ENCODE measurements around the gene SLC10A7.
A peak's percentile ranks its signal among the peaks of the same experiment; 100 is the strongest.
"Not testable (repeated sequence)": the region's sequence is repeated elsewhere in the genome, so short reads cannot be mapped to it uniquely, and the experiment has no call there.

The SLC10A7 gene

DNA sequence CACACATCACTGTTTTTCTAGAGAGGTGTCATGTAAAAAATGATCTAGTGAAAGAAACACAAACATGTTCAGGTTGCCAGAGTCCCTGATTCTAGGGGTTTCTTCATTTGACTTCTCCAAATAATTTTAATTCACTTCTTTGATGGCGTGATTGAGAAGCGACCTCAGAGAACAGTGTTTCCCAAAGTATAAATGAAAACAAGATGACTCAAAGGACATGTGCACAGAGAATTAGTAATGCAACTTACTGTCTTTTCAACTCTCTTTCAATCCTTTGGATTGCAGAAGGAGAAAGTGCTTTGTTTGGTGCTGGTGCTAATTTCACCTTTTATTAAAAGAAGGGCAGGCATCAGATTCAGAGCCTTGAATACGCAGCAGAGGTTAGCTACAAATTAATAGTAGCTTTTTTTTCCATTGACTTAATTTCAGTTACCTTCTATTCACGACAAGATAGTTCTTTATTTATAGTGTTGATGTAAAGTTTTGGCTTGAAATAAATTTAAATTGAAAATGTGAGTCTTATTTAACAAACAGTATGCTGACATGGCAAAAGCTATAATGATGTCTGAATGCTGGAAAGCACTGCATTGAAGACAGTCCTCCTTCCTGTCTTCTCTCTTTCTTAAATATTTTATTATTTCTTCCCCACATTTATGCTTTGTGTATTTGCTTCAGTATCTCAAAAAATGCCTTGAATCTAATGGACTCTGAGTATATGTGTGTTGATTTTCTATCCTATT is 85.1 kb downstream of the SLC10A7 start:
- FAIRE-seq, result no peak

DNA sequence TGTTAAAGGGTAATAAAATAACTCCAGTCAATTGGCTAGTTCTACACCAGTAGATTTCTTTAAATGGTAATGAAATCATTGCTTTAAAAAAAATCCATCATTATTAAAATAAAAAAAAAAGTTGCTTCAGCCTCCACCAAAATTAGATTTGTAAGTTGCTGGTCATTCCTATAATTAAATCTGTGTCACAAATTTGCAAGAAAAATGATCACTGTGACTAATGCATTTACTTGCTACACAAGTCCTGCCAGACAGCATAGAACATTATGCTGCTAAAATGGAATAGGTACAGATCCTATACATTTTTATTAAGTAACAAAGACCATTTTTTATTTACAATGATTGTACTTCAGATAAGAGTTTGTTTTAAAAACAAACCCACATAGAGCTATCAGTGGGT is 85.8 kb downstream of the SLC10A7 start:
- FAIRE-seq, result no peak

DNA sequence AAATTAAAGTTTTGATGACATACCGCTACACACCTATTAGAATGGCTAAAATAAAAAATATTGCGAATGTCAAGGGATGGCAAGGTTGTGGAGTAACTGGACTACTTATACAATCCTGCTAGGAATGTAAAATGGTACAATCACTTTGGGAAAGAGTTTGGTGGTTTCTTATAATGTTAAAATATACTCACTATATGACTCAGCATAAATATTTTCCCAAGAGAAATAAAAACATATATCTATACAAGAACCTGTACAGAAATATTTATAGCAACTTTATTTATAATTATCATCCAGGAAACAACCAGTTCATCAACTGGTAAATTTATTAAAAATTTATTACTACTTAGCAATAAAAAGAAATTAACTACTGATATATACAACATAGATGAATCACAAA is 89.7 kb downstream of the SLC10A7 start:
- no peak for FAIRE-seq

DNA sequence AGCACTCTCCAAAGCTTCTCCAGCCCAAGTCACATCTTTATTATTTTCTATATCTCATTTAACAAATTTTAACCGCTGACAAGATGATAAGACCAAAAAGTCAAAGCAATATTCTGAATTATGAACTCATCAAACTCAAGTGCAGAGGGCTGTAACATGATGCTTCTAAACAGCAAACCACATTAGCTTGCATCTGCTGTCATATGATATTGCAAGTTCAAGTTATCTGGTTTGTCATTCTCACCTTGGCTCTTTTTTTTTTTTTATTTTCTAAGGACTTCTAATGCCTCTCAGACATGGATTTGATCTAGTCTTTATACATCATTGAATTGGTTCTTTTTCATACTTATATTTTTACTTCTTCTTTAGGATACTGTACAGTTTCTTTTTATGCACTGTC is 93.4 kb downstream of the SLC10A7 start:
- no peak for FAIRE-seq

- FAIRE-seq, result no peak
Measured at GRCh38 chr4:146417822-146418221, 103.9 kb downstream of the SLC10A7 start.

DNA sequence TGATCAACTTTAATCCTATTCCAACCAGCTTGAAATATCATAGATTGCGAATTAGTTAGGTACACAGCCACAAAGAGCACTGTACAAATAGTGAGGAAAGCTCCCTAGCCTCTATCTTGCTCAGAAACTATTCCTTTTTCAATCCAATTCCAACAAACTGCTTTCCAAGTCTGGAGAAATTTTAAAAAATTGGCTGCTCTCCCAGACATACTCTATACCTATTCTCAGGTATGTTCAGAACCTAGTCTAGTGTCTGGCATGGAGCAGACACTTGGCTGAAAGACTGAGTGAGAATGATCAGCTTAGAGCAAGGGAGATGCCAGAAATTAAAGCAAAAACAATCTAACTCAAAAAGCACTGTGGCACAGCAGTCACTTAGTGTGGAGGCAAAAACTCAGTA is 105.9 kb downstream of the SLC10A7 start:
- no peak for FAIRE-seq

- no peak for FAIRE-seq
Measured at GRCh38 chr4:146407669-146408084, 114.1 kb downstream of the SLC10A7 start.

- FAIRE-seq, result no peak
Measured at GRCh38 chr4:146407257-146407656, 114.5 kb downstream of the SLC10A7 start.

- no peak for FAIRE-seq
Measured at GRCh38 chr4:146401274-146401673, 120.5 kb downstream of the SLC10A7 start.

DNA sequence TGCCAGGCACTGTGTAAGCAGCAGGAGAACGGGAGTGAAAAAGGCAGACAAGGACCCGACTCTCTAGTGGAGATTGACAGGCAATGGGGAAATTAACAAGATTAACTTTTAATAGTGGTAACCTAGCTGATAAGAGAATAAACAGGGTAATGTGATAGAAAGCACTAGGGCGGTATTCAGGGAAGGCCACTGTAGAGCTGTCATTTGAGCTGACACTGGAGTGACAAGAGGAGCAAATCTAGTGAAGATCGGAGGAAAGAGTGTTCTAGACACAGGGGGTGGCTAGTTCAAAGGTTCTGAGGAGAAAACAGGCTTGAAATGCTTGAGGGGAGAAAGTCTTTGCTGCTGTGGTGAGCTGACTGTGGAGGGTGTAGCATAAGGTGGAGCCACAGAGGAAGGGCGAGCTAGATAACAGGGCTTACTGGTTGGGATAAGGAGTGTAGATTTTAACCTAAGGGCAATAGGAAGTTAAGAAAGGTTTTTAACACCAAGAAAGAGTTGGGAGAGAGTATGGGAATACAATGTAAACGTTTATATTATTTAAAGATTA is 122.8 kb downstream of the SLC10A7 start:
- FAIRE-seq, result no peak

DNA sequence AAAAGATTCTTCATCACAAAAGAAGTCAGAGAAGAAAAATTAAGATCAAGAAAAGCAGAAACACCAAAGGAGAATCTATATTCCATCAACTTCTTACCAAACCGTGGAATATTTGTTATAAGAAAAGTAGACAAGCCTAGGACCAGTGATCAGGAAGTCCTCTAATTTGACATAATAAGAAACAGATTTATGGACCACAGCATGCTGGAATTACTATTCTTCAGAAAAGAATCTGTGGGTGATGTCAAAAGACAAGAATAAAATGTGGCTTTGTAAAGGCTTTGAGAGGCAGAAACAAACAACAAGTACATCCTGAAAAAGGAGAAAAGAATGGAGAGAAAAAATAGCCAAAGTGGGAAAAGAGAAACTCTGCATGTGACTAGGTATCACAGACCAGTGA is 123.3 kb downstream of the SLC10A7 start:
- FAIRE-seq, result no peak

- no peak for FAIRE-seq
Measured at GRCh38 chr4:146389561-146389960, 132.2 kb downstream of the SLC10A7 start.

DNA sequence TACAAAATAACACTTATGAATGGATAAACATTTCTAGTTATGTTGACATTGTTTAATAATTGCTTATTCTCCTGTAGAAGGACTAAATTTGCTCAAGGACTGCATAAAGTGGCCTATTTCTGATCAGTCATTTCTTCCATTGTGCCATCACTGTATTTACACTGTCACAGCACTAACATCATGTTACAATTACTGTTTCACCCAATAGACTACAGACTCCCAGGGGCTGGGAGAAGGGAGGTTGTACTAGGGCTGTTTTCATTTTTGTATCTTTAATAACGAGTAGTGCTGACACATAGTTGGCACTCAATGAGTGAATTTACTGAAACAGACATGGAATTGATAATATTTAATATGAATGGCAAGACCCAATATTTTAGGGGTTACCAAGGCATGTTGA is 139.5 kb downstream of the SLC10A7 start:
- FAIRE-seq, result no peak

GRCh38 chr4:146381263-146381872 is 140.4 kb downstream of the SLC10A7 start:
- no peak for FAIRE-seq

DNA sequence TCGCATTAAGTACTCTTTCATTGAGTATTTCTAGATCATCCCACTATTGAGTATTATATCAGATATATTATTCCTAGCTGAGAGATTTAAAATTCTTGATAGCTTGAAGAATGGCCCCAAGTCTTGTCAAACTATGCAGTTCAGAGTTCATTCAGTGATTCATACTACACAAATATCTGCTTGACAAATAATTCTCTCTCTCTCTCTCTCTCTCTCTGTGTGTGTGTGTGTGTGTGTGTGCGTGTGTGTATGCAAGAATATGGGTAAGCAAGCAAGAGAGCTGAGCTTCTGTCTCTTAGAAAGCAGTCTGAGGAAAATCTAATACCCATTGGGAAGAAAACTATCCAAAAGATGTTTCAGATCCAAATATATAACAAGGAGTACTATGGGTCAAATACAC is 142.0 kb downstream of the SLC10A7 start:
- FAIRE-seq, result no peak

GRCh38 chr4:146371812-146372211 is 149.9 kb downstream of the SLC10A7 start:
- no peak for FAIRE-seq

GRCh38 chr4:146370841-146371240 is 150.9 kb downstream of the SLC10A7 start:
- no peak for FAIRE-seq

DNA sequence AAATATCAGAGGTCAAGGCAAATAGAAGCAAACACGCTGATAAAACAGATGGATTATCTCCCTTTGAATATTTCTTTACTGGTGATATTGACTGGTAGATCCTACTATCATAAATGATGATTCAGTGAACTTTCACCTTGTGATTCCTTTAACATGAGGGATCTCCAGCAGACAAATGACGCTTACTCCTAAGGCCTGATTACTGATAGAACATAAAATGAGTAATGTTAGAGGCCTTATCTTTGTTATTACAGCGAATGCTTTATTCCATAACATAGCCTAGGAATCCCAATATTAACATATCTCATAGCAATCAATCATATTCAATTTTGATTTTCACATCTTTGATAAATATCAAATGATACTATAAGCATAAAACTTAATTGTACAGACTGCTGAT is 152.3 kb downstream of the SLC10A7 start:
- no peak for FAIRE-seq

DNA sequence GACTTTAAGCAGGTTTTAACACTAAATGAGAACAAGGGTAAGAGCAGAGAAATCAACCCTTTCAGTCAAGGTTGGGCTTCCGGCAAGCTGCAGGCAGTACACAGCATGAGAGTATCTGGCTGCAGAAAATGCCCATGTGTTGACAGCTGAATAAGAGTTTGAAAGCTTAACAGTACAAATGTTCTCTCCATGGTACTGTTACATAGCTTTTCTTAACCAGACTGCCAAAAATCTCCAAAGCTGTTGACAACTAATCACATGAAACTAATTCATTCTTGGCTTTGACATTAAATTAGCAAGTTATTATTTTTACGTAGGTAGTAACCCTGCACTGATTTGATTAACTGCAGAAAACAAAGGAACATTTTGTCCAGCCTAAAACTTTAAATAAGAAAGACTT is 153.5 kb downstream of the SLC10A7 start:
- no peak for FAIRE-seq

DNA sequence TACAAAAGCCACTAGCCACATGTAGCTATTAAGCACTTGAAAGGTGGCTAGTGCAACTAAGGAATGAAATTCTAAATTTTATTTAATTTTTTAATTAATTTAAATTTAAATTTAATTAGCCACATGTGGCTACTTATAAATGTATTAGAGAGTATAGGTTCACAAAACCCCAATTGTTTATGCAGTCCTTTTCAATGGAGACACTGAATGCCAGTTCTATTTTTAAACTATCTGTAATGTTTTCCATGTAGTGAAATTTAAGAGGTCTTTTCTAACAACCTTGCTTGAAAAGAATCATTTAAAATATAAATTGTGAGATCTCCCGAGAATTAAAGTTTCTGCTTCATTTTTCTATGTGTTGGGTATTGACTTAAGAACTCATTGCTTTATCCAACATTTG is 154.4 kb downstream of the SLC10A7 start:
- no peak for FAIRE-seq

DNA sequence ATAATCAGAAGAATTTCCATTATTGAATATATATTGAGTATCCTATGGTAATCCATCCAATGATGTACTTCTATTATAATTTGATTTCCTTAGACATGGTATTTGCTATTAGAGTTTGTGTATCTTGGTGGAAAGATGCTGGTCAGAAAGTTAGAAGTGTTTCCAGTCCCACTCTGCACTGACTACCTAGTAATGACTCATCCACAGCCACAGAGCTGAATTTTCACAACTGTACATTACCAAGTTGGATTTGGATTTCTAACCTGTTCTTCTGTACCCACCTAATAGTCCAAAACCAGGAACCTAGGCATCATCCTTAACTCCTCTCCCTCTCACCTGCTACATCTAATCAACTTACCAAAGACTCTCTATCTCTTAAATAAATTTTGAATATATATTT is 162.0 kb downstream of the SLC10A7 start:
- no peak for FAIRE-seq

GRCh38 chr4:146350114-146350513 is 171.6 kb downstream of the SLC10A7 start:
- FAIRE-seq, result not testable (repeated sequence)

DNA sequence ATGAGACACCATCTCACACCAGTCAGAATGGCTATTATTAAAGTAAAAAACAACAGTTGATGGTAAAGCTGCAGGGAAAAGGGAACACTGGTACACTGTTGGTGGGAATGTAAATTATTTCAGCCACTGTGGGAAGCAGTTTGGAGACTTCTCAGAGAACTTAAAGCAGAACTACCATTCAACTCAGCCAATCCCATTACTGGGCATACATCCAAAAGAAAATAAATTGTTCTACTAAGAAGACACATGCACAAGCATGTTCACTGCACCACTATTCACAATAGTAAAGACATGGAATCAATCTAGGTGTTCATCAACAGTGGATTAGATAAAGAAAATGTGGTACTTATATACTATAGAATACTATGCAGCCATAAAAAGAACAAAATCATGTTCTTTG is 172.4 kb downstream of the SLC10A7 start:
- FAIRE-seq, result no peak

DNA sequence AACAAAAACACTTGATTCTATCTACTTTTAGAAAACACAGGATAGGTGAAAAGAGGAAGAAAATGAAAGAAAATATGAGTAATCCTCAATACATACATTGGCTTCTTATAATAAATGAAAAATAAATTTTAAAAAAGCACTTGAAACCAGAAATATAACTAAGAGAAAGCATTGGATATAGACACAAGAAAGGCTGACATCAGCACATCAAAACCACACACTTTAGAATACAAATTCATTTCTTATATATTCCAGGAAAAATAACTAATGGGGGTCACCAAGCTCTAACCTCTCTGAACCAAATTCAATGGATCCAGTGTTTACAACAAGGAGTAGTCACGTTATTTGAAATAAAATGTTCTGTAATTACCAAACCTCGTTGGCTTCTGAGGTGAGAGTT is 173.9 kb downstream of the SLC10A7 start:
- no peak for FAIRE-seq

GRCh38 chr4:146346276-146346675 is 175.5 kb downstream of the SLC10A7 start:
- peak; percentile 7 for FAIRE-seq
